Nephron progenitor cell (in vitro differentiated cells): ENCODE results near the gene IBTK.

Experiments used
- DNase-seq: peaks from one replicate; pipeline ENCODE4 v3.0.0; 2021
- H3K27ac Mint-ChIP-seq: 2 replicates; pipeline ENCODE4 v1.8.0; 2021; ENCODE audit warnings: mild to moderate bottlenecking, moderate library complexity, mixed read lengths
- H3K27me3 Mint-ChIP-seq: 2 replicates; pipeline ENCODE4 v1.8.0; 2021; ENCODE audit warnings: mild to moderate bottlenecking, low read depth, mixed read lengths; ENCODE audit not compliant: poor library complexity
- H3K36me3 Mint-ChIP-seq: 2 replicates; pipeline ENCODE4 v1.8.0; 2021; ENCODE audit warnings: low read depth, mixed read lengths
- H3K4me1 Mint-ChIP-seq: 2 replicates; pipeline ENCODE4 v1.8.0; 2021; ENCODE audit warnings: mixed read lengths
- H3K4me3 Mint-ChIP-seq: 2 replicates; pipeline ENCODE4 v1.8.0; 2021; ENCODE audit warnings: mild to moderate bottlenecking, moderate library complexity, mixed read lengths
- H3K9me3 Mint-ChIP-seq: 2 replicates; pipeline ENCODE4 v1.8.0; 2021; ENCODE audit warnings: mild to moderate bottlenecking, moderate library complexity, mixed read lengths
- TF ChIP-seq, protein P1 (sequence below): fragments of 200-600 bp; sonication (generic); IDR thresholded peaks from 2 replicates; pipeline ENCODE4 v1.5.0; 2021; ENCODE audit warnings: antibody characterized with exemption

Gene IBTK

GRCh38 chr6:82196161-82196560, 51.4 kb downstream of the IBTK start:
- Mint-ChIP-seq H3K4me3 (no peak overlapping the region), H3K27me3 (no peaks in the 10 kb centered on the region), H3K9me3 (no peaks in the 10 kb centered on the region), H3K27ac (no peak overlapping the region), H3K36me3 (peaks cover 71% of the 10 kb centered on the region), H3K4me1 (no peaks in the 10 kb centered on the region)
- TF ChIP-seq, protein P1, sequence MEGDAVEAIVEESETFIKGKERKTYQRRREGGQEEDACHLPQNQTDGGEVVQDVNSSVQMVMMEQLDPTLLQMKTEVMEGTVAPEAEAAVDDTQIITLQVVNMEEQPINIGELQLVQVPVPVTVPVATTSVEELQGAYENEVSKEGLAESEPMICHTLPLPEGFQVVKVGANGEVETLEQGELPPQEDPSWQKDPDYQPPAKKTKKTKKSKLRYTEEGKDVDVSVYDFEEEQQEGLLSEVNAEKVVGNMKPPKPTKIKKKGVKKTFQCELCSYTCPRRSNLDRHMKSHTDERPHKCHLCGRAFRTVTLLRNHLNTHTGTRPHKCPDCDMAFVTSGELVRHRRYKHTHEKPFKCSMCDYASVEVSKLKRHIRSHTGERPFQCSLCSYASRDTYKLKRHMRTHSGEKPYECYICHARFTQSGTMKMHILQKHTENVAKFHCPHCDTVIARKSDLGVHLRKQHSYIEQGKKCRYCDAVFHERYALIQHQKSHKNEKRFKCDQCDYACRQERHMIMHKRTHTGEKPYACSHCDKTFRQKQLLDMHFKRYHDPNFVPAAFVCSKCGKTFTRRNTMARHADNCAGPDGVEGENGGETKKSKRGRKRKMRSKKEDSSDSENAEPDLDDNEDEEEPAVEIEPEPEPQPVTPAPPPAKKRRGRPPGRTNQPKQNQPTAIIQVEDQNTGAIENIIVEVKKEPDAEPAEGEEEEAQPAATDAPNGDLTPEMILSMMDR: no peak
- no peak for DNase-seq

DNA sequence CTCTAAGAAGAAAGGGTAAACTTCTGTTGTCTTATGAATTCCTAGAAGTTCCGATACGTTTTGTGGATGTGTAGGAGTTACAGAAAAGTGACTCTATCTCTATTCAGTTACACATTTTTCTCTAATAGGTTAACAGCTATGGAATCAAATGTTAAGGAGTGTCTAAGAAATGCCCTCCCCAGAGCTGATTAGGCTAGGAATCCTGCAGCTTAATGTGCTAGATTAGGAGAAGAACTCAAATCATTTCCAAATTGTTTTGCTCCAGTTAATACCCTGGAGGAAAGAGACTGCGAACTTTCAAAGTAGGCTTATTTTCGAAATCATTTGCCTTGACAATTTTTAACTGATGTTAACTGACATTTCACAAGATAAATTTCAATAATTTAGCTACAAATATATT, 51.9 kb downstream of the IBTK start:
- TF ChIP-seq, protein P1: no peak
- Mint-ChIP-seq H3K27ac (no peak overlapping the region), H3K36me3 (peaks cover 71% of the 10 kb centered on the region), H3K9me3 (no peaks in the 10 kb centered on the region), H3K4me3 (no peak overlapping the region), H3K4me1 (no peaks in the 10 kb centered on the region), H3K27me3 (no peaks in the 10 kb centered on the region)
- DNase-seq: no peak

- Mint-ChIP-seq H3K27me3 (no peaks in the 10 kb centered on the region), H3K4me3 (no peak overlapping the region), H3K4me1 (no peaks in the 10 kb centered on the region), H3K36me3 (peaks cover 55% of the 10 kb centered on the region), H3K27ac (no peak overlapping the region), H3K9me3 (no peaks in the 10 kb centered on the region)
- no peak for DNase-seq
- TF ChIP-seq, protein P1: no peak
Observed at GRCh38 chr6:82185948-82186535, 61.5 kb downstream of the IBTK start.

- Mint-ChIP-seq H3K9me3 (no peaks in the 10 kb centered on the region), H3K36me3 (peaks cover 47% of the 10 kb centered on the region)
Observed at GRCh38 chr6:82183642-82184282, 63.8 kb downstream of the IBTK start.

DNA sequence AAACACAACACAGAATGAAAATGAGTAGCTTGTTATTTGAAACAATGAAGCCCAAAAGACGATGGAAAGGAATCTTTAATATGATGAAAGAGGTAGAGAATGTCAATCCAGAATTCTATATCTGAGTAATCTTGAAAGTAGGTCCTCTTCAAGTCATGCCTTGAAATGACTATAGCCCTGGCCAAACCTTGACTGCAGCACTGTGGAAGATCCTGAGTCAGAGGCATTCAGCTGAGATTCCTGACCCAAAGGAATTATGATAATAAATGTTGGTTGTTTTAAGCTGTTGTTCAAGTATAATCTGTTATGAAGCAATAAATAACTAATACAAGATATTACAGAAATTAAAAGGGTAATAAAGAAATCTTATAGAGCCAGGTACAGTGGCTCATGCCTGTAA, 64.8 kb downstream of the IBTK start:
- H3K36me3 Mint-ChIP-seq: peaks cover 46% of the 10 kb centered on the region
- TF ChIP-seq, protein P1: no peak
- DNase-seq: no peak
- no peaks in the 10 kb centered on the region for H3K9me3 Mint-ChIP-seq
- H3K4me3 Mint-ChIP-seq: no peak overlapping the region
- H3K27me3 Mint-ChIP-seq: no peaks in the 10 kb centered on the region
- H3K4me1 Mint-ChIP-seq: peaks cover 15% of the 10 kb centered on the region
- no peak overlapping the region for H3K27ac Mint-ChIP-seq

More at GRCh38 chr6:82183642-82184282, 63.8 kb downstream of the IBTK start:
- peaks cover 11% of the 10 kb centered on the region for H3K4me1 Mint-ChIP-seq
- TF ChIP-seq, protein P1: no peak
- H3K4me3 Mint-ChIP-seq: no peak overlapping the region
- H3K27me3 Mint-ChIP-seq: no peaks in the 10 kb centered on the region
- DNase-seq: no peak
- H3K27ac Mint-ChIP-seq: no peak overlapping the region

GRCh38 chr6:82179415-82179814, 68.1 kb downstream of the IBTK start:
- Mint-ChIP-seq H3K4me3 (no peak overlapping the region), H3K27ac (peak overlapping the region; percentile 78), H3K4me1 (peaks cover 15% of the 10 kb centered on the region), H3K36me3 (peaks cover 41% of the 10 kb centered on the region), H3K9me3 (no peaks in the 10 kb centered on the region), H3K27me3 (no peaks in the 10 kb centered on the region)
- no peak for DNase-seq
- TF ChIP-seq, protein P1: no peak
